Amniotic stem cell (primary cell): ENCODE data around the gene LENG1.

ENCODE experiments used
- DNase-seq: peaks from one replicate; lab custom pipeline; 2025; lab: John Stamatoyannopoulos, UW

LENG1 gene

DNA sequence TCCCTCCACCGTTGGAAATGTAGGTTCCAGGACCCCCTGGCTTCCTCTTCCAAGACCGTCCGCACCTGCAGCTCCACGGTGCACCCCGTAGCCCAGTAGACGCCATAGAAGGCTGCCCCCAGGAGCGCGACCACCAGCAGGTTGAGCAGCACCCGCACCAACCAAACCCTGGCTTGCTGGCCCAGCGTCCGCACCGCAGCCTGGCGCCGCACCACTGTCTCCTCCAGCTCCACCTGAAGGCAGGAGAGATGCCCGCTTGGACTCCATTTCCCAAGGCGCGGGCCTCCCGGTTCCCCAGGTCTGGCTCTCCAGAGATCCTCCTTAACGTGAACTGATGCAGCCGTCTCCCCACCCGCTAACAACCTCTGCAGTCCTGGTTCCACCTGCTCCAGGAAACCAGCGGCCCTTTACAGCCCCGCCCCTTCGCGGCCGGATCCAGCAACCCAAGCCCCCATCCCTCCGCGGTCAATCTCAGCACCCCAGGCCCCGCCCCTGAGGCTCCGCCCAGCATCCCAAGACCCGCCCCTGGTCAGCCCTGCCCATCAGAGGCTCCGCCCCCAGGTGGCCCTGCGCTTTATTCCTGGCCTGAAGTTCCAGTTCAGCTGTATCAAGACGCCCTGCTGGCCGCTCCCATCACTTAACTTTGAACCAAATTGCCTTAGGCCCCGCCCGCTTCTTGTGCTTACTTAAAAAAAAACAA lies 5.0 kb upstream of the LENG1 start:
- DNase-seq, result no peak

DNA sequence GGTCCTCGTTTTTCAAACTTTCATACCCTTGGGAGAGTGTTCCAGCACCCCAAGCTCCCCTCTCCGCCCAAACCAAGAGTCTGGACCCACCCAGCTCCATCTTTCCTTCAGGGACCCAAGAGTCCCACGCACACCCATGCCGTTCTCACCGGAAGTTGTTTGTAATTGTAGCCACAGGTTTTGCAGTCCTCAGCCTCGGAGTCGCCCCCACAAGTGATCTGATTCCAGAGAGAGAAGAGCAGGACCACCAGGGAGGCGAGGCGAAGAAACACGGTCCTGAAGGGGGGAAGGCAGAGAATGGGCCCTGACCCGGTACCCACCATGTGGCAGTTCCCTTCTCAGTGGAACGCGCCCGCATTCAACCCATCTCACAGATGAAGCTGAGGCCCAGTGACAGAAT lies 3.4 kb upstream of the LENG1 start:
- no peak for DNase-seq

DNA sequence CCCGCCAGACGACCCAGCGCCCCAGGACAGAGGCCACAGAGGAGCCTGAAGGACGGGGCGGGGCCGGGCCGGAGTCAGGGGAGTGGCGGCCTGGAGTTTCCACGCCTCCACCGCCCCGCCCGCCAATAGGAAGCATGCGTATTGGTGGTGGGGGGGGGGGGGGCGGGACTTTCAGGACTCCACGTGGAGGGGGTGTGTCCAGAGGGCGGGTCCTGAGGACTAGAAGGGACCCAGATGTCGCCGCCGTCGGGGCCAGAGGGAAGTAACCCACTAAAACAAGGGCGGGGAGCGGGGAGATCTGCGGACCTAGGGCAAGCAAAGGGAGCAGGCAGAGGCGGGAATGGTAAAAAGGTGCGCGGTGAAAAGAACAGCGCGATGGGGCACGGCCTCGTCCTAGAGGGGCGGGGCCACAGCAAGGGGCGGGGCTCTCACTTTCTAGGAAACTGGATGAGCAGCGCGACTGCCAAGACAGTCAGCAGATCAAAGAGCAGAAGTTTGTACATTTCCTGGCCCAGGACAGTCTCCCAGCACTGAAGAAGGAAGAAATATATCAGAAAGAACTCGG lies 2.8 kb upstream of the LENG1 start:
- no peak for DNase-seq

GRCh38 chr19:54160854-54161253 lies 1.3 kb upstream of the LENG1 start:
- DNase-seq, result no peak

DNA sequence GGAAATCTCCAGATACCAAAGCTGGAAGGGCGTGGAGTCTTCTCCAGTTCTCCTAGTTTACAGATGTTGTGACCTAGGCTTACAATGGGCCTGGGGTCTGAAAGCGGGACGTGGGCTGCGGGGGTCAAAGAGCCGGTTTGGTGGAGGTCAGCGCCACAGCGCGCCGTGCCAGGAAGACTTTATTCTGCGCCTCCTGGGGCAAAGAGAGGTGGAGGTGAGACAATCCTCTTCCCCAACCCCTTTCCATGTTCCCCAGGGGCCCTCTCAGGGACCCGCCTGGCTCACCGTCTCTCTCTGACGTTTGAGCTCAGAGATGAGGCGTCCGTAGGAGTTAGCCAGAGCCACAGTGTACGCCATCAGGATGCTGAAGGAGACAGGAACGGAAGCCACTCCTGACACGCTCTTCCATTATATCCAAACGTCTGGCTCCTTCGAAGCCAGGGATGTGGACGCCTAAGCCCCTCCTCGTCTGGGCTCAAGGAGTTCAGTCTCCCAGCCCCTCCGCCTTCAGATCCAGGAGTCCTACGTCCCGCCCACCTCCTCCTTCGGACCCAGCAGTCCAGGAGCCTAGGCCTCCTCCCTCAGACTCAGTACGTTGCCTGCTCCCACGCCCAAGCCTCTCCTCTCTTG lies 776 bp upstream of the LENG1 start:
- DNase-seq, result no peak

GRCh38 chr19:54158812-54159351 lies 639 bp downstream of the LENG1 start:
- no peak for DNase-seq

GRCh38 chr19:54156953-54157352 lies 2.6 kb downstream of the LENG1 start:
- no peak for DNase-seq

- DNase-seq, result no peak
Measured at GRCh38 chr19:54156490-54156889, 3.0 kb downstream of the LENG1 start.

GRCh38 chr19:54155694-54156093 lies 3.8 kb downstream of the LENG1 start:
- no peak for DNase-seq

DNA sequence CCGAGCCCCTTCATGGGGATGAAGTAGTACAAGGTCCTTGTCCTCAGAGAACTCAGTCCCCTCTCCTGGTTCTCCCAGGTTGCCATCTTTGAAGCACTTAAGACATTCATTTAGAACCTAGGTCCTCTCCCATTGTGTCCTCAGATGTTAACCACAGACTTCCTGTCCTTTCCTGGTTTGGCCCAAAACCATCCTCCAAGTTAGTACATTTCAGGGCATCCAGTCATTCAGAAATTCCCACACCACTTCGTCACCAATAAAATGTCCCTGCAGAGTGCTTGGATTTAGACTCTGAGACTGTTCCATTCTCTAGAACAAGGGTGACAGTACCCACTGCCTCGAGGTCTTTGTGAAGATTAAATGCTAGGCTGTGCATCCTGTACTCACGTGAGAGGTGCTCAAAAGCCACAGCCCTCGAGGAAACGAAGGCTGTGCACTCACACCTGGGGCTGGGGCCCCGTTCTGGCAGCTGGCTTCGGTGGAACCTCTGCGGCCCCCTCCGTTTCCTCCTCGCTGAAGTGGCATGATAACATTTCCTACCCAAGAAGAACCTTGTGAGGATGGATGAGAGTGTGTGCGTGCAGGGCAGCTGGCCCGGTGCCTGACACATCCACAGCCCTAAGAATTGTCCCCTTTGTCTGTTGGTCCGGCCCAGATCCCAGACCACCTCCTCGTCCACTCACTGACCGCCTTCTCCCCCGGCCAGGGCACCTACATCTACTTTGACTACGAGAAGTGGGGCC lies 4.7 kb downstream of the LENG1 start:
- DNase-seq, result no peak

- no peak for DNase-seq
Measured at GRCh38 chr19:54153731-54154326, 5.7 kb downstream of the LENG1 start.

DNA sequence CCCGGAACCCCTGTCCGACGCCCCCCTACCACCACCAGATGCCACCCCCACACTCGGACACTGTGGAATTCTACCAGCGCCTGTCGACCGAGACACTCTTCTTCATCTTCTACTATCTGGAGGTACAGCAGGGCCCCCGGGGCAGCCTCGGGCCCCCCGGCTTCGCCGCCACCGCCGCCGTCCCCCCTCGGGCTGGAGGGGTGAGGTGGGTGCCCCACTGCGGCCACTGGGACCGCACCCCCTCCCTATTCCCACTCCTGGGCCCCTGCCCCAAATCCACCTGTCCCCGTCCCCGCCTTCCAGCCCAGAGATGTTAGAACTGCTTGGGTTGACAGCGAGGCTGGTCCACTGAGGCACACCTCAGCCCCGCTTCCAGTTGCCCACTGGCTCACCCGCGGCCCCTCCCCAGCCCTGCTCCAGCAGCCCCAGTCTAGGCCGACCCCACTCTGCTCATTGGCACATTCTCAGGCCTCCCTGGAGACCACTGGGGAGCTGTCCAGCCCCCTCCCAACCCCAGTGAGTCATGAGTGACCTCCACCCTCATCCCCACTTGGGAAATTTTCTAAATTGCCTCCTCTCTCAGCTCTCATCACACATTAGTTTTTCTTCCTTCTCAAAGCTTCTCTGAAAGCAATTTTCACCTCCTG lies 6.5 kb downstream of the LENG1 start:
- no peak for DNase-seq

DNA sequence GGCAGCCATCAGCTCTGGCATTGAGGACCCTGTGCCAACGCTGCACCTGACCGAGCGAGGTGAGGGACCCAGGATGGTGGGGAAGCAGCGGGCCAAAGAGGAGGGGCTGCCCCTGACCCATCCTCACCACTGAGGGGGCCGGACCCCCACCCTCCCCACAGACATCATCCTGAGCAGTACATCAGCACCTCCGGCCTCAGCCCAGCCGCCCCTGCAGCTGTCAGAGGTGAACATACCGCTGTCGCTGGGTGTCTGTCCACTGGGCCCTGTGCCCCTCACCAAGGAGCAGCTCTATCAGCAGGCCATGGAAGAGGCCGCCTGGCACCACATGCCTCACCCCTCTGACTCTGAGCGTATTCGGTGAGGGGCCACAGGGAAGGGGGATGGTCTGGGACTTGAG lies 7.3 kb downstream of the LENG1 start:
- DNase-seq, result no peak

DNA sequence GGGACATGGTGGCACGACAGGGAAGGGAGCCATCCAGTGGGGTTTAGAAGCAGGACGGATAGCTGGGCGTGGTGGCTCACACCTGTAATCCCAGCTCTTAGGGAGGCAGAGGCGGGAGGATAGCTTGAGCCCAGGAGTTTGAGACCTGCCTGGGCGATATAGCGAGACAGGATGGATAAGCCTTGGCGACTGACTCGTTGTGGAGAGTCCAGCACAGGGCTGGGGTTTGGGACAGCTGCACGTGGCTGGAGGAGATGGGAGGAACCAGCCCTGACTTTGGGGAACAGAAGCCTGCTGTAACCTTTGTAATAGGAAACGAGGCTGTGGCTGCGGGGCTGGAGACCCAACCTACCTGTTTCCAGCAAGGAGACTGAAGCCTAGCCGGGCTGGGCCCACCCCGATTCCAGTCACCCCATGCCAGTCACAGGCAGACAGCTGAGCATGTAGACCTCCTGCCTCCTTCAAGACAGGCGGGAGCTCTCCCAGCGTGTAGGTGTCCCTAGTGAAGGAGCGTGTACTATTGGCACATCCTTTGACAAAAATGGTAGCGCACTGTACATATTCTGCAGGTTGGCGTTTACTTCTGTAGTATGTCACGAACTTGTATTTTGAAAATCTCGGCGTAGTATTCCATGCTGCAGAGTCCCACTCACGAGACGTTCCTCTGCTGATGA lies 8.0 kb downstream of the LENG1 start:
- DNase-seq, result no peak

- no peak for DNase-seq
Measured at GRCh38 chr19:54149021-54149812, 10.3 kb downstream of the LENG1 start.

GRCh38 chr19:54148158-54148557 lies 11.4 kb downstream of the LENG1 start:
- DNase-seq, result no peak

- DNase-seq, result no peak
Measured at GRCh38 chr19:54147676-54148075, 11.8 kb downstream of the LENG1 start.

DNA sequence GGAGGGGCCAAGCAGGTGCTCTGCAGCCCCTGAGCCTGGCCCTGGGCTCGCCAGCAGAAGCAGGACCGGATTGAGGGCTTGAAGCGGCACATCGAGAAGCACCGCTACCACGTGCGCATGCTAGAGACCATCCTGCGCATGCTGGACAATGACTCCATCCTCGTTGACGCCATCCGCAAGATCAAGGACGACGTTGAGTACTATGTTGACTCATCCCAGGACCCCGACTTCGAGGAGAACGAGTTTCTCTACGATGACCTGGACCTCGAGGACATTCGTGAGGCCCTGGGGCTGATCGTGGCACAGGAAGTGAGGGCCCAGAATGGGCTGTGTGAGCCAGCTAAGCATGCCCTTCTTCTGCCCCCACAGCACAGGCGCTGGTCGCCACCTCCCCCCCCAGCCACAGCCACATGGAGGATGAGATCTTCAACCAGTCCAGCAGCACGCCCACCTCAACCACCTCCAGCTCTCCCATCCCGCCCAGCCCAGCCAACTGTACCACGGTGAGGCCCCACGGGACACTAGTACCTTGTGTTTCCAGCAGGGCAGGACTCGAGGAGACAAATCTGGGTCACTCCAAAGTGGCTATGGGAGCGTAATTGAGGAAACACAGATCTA lies 13.9 kb downstream of the LENG1 start:
- DNase-seq, result no peak

DNA sequence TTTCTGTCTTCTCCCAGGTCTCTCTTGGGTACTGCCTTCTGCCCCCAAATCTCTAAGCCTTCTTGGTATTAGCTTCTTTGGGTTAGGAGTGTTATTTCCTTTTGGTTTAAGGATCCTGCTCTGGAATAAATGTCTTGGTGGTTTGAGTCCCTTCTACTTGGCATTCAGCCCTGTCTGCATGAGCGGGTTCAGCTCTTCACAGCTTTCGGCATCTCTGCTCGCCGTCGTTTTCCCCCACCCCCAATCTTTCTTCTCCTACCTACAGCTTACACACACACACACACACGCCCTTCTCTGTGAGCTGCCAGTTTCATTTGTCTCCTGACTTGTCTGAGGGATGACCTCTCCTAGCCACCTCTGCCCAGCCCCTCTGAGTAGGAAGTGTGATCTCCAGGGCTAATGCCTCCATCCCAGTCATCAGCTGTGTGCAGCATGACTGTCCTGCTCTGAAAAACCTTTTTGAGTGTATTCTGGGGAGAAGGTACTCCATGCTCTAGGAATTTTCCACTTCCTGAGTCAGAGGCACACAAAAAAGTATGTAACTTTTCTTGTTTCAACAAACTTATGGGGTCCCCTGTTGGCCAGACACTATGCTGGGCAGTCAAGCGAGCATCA lies 17.2 kb downstream of the LENG1 start:
- DNase-seq, result no peak
